Liver (tissue), 3 donors: ENCODE data around the gene PNPLA6.

Experiments used
- RAD21 ChIP-seq, 2 donors: IDR thresholded peaks; 2 replicates each; pipeline ENCODE4 v1.6.1; 2016; ENCODE audit warnings: antibody characterized with exemption in 2 of 2, mild to moderate bottlenecking in 2 of 2
- SP1 ChIP-seq: IDR thresholded peaks from 2 replicates; pipeline ENCODE4 v1.6.1; 2018; ENCODE audit warnings: antibody characterized with exemption, mild to moderate bottlenecking
- TF ChIP-seq, protein P1 (sequence below): fragments of 150-350 bp; IDR thresholded peaks from 2 replicates; pipeline ENCODE4 v1.5.1; 2017; ENCODE audit warnings: improper control_type of control experiment, low read depth, low read length; ENCODE audit not compliant: missing input control
- TF ChIP-seq, protein P2 (sequence below): IDR thresholded peaks from 2 replicates; pipeline ENCODE4 v1.6.1; 2016; ENCODE audit warnings: antibody characterized with exemption
- TF ChIP-seq, protein P3 (sequence below): IDR thresholded peaks from 2 replicates; pipeline ENCODE4 v1.6.1; 2016; ENCODE audit warnings: antibody characterized with exemption, mild to moderate bottlenecking
- donor health status: healthy.
- donor health status: healthy.

DNA sequence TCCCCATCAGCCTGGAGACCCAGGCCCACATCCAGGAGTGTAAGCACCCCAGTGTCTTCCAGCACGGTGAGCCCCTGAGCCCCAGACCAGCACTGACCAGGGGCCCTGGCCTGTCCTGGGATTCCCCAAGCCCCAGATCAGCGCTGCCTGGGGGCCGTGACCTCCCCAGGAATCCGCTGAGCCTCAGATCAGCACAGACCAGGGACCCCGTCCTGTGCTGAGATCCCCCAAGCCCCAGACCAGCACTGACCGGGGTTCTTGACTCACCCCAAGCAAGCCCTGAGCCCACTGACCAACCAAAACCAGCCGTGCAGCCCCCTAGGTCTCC is 7.4 kb upstream of the PNPLA6 start:
- TF ChIP-seq, protein P1, sequence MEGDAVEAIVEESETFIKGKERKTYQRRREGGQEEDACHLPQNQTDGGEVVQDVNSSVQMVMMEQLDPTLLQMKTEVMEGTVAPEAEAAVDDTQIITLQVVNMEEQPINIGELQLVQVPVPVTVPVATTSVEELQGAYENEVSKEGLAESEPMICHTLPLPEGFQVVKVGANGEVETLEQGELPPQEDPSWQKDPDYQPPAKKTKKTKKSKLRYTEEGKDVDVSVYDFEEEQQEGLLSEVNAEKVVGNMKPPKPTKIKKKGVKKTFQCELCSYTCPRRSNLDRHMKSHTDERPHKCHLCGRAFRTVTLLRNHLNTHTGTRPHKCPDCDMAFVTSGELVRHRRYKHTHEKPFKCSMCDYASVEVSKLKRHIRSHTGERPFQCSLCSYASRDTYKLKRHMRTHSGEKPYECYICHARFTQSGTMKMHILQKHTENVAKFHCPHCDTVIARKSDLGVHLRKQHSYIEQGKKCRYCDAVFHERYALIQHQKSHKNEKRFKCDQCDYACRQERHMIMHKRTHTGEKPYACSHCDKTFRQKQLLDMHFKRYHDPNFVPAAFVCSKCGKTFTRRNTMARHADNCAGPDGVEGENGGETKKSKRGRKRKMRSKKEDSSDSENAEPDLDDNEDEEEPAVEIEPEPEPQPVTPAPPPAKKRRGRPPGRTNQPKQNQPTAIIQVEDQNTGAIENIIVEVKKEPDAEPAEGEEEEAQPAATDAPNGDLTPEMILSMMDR, result no peak
- TF ChIP-seq RAD21 (IDR thresholded peaks at IDR 0.05), result no peak
- no peak for TF ChIP-seq SP1
- TF ChIP-seq, protein P2, sequence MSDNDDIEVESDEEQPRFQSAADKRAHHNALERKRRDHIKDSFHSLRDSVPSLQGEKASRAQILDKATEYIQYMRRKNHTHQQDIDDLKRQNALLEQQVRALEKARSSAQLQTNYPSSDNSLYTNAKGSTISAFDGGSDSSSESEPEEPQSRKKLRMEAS, result no peak
- TF ChIP-seq, protein P3, sequence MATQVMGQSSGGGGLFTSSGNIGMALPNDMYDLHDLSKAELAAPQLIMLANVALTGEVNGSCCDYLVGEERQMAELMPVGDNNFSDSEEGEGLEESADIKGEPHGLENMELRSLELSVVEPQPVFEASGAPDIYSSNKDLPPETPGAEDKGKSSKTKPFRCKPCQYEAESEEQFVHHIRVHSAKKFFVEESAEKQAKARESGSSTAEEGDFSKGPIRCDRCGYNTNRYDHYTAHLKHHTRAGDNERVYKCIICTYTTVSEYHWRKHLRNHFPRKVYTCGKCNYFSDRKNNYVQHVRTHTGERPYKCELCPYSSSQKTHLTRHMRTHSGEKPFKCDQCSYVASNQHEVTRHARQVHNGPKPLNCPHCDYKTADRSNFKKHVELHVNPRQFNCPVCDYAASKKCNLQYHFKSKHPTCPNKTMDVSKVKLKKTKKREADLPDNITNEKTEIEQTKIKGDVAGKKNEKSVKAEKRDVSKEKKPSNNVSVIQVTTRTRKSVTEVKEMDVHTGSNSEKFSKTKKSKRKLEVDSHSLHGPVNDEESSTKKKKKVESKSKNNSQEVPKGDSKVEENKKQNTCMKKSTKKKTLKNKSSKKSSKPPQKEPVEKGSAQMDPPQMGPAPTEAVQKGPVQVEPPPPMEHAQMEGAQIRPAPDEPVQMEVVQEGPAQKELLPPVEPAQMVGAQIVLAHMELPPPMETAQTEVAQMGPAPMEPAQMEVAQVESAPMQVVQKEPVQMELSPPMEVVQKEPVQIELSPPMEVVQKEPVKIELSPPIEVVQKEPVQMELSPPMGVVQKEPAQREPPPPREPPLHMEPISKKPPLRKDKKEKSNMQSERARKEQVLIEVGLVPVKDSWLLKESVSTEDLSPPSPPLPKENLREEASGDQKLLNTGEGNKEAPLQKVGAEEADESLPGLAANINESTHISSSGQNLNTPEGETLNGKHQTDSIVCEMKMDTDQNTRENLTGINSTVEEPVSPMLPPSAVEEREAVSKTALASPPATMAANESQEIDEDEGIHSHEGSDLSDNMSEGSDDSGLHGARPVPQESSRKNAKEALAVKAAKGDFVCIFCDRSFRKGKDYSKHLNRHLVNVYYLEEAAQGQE, result no peak
